Liver (tissue), 3 donors: ENCODE measurements around the gene ADGRV1.
"Not testable (repeated sequence)": the region's sequence is repeated elsewhere in the genome, so short reads cannot be mapped to it uniquely, and the experiment has no call there.

Experiments
- HNF4G ChIP-seq: IDR thresholded peaks from 2 replicates; pipeline ENCODE4 v1.6.1; 2016; ENCODE audit warnings: antibody characterized with exemption
- RAD21 ChIP-seq, 2 donors: IDR thresholded peaks; 2 replicates each; pipeline ENCODE4 v1.6.1; 2016; ENCODE audit warnings: antibody characterized with exemption in 2 of 2, mild to moderate bottlenecking in 2 of 2
- SP1 ChIP-seq: IDR thresholded peaks from 2 replicates; pipeline ENCODE4 v1.6.1; 2018; ENCODE audit warnings: antibody characterized with exemption, mild to moderate bottlenecking
- TAF1 ChIP-seq: conservative IDR thresholded peaks from 2 replicates; pipeline ENCODE4 v1.6.1; 2016; ENCODE audit warnings: antibody characterized with exemption, mild to moderate bottlenecking
- YY1 ChIP-seq: IDR thresholded peaks from 2 replicates; pipeline ENCODE4 v1.6.1; 2016; ENCODE audit warnings: antibody characterized with exemption, mild to moderate bottlenecking
- TF ChIP-seq, protein P1 (sequence below): fragments of 150-350 bp; IDR thresholded peaks from 2 replicates; pipeline ENCODE4 v1.5.1; 2017; ENCODE audit warnings: improper control_type of control experiment, low read depth, low read length; ENCODE audit not compliant: missing input control
- TF ChIP-seq, protein P2 (sequence below): IDR thresholded peaks from 2 replicates; pipeline ENCODE4 v1.6.1; 2016; ENCODE audit warnings: antibody characterized with exemption, mild to moderate bottlenecking
- TF ChIP-seq, protein P3 (sequence below): IDR thresholded peaks from 2 replicates; pipeline ENCODE4 v1.6.1; 2016; ENCODE audit warnings: antibody characterized with exemption
- donor health status: healthy.
- donor health status: healthy.

DNA sequence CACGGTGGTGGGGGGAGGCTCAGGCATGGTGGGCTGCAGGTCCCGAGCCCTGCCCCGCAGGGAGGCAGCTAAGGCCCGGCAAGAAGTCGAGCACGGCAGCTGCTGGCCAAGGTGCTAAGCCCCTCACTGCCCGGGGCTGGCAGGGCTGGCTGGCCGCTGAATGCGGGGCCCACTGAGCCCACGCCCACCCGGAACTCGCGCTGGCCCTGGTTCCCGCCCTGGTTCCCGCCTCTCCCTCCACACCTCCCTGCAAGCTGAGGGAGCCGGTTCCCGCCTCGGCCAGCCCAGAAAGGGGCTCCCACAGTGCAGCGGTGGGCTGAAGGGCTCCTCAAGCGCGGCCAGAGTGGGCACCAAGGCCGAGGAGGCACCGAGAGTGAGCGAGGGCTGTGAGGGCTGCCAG, 289.0 kb downstream of the ADGRV1 start:
- TF ChIP-seq RAD21 (IDR thresholded peaks at IDR 0.05); HNF4G; TAF1; YY1; SP1: not testable (repeated sequence)
- TF ChIP-seq, protein P1, sequence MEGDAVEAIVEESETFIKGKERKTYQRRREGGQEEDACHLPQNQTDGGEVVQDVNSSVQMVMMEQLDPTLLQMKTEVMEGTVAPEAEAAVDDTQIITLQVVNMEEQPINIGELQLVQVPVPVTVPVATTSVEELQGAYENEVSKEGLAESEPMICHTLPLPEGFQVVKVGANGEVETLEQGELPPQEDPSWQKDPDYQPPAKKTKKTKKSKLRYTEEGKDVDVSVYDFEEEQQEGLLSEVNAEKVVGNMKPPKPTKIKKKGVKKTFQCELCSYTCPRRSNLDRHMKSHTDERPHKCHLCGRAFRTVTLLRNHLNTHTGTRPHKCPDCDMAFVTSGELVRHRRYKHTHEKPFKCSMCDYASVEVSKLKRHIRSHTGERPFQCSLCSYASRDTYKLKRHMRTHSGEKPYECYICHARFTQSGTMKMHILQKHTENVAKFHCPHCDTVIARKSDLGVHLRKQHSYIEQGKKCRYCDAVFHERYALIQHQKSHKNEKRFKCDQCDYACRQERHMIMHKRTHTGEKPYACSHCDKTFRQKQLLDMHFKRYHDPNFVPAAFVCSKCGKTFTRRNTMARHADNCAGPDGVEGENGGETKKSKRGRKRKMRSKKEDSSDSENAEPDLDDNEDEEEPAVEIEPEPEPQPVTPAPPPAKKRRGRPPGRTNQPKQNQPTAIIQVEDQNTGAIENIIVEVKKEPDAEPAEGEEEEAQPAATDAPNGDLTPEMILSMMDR = not testable (repeated sequence)
- TF ChIP-seq, protein P2, sequence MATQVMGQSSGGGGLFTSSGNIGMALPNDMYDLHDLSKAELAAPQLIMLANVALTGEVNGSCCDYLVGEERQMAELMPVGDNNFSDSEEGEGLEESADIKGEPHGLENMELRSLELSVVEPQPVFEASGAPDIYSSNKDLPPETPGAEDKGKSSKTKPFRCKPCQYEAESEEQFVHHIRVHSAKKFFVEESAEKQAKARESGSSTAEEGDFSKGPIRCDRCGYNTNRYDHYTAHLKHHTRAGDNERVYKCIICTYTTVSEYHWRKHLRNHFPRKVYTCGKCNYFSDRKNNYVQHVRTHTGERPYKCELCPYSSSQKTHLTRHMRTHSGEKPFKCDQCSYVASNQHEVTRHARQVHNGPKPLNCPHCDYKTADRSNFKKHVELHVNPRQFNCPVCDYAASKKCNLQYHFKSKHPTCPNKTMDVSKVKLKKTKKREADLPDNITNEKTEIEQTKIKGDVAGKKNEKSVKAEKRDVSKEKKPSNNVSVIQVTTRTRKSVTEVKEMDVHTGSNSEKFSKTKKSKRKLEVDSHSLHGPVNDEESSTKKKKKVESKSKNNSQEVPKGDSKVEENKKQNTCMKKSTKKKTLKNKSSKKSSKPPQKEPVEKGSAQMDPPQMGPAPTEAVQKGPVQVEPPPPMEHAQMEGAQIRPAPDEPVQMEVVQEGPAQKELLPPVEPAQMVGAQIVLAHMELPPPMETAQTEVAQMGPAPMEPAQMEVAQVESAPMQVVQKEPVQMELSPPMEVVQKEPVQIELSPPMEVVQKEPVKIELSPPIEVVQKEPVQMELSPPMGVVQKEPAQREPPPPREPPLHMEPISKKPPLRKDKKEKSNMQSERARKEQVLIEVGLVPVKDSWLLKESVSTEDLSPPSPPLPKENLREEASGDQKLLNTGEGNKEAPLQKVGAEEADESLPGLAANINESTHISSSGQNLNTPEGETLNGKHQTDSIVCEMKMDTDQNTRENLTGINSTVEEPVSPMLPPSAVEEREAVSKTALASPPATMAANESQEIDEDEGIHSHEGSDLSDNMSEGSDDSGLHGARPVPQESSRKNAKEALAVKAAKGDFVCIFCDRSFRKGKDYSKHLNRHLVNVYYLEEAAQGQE = not testable (repeated sequence)
- TF ChIP-seq, protein P3, sequence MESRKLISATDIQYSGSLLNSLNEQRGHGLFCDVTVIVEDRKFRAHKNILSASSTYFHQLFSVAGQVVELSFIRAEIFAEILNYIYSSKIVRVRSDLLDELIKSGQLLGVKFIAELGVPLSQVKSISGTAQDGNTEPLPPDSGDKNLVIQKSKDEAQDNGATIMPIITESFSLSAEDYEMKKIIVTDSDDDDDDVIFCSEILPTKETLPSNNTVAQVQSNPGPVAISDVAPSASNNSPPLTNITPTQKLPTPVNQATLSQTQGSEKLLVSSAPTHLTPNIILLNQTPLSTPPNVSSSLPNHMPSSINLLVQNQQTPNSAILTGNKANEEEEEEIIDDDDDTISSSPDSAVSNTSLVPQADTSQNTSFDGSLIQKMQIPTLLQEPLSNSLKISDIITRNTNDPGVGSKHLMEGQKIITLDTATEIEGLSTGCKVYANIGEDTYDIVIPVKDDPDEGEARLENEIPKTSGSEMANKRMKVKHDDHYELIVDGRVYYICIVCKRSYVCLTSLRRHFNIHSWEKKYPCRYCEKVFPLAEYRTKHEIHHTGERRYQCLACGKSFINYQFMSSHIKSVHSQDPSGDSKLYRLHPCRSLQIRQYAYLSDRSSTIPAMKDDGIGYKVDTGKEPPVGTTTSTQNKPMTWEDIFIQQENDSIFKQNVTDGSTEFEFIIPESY = not testable (repeated sequence)
